HEK293T (cell line): ENCODE results near the gene SRD5A1.

ENCODE experiments used
- CTCF ChIA-PET: fragments of 350-600 bp; formaldehyde crosslinking; extraction: SDS; loops from one replicate; lab custom pipeline; 2021; ENCODE audit warnings: antibody characterized with exemption, inconsistent platforms; lab: Yijun Ruan, JAX
- POLR2A ChIA-PET: fragments of 350-600 bp; formaldehyde crosslinking; extraction: SDS; loops from one replicate; lab custom pipeline; 2020; ENCODE audit warnings: antibody characterized with exemption, inconsistent platforms; lab: Yijun Ruan, JAX
- DNase-seq: peaks from one replicate; pipeline ENCODE4 v3.0.0; 2012; ENCODE audit warnings: mixed read lengths; ENCODE audit errors: extremely low spot score
- ARNT ChIP-seq: fragments of 450-650 bp; IDR thresholded peaks from 2 replicates; pipeline ENCODE4 v1.6.1; 2017; ENCODE audit warnings: mild to moderate bottlenecking
- BHLHE40 ChIP-seq: fragments of 450-650 bp; IDR thresholded peaks from 2 replicates; pipeline ENCODE4 v1.6.1; 2016; ENCODE audit warnings: mild to moderate bottlenecking, moderate library complexity, borderline replicate concordance
- CTBP1 ChIP-seq: fragments of 450-650 bp; IDR thresholded peaks from 2 replicates; pipeline ENCODE4 v1.6.1; 2016; ENCODE audit warnings: borderline replicate concordance
- ELF4 ChIP-seq: fragments of 450-650 bp; IDR thresholded peaks from 2 replicates; pipeline ENCODE4 v1.6.1; 2017; ENCODE audit warnings: antibody characterized with exemption
- FOXA1 ChIP-seq: fragments of 450-650 bp; IDR thresholded peaks from 2 replicates; pipeline ENCODE4 v1.6.1; 2016; ENCODE audit warnings: mild to moderate bottlenecking
- FOXK2 ChIP-seq: fragments of 450-650 bp; IDR thresholded peaks from 2 replicates; pipeline ENCODE4 v1.6.1; 2016; ENCODE audit warnings: mild to moderate bottlenecking
- FOXM1 ChIP-seq: fragments of 450-650 bp; IDR thresholded peaks from 2 replicates; pipeline ENCODE4 v1.6.1; 2017; ENCODE audit warnings: mild to moderate bottlenecking, borderline replicate concordance
- HDGF ChIP-seq: fragments of 450-650 bp; IDR thresholded peaks from 2 replicates; pipeline ENCODE4 v1.6.1; 2017; ENCODE audit warnings: antibody characterized with exemption, borderline replicate concordance
- L3MBTL2 ChIP-seq: fragments of 450-650 bp; conservative IDR thresholded peaks from 2 replicates; pipeline ENCODE4 v1.6.1; 2016; ENCODE audit warnings: mild to moderate bottlenecking
- LEF1 ChIP-seq: fragments of 450-650 bp; IDR thresholded peaks from 2 replicates; pipeline ENCODE4 v1.6.1; 2017; ENCODE audit warnings: mild to moderate bottlenecking, borderline replicate concordance
- NFRKB ChIP-seq: fragments of 450-650 bp; IDR thresholded peaks from 2 replicates; pipeline ENCODE4 v1.6.1; 2016; ENCODE audit warnings: mild to moderate bottlenecking, moderate library complexity
- PKNOX1 ChIP-seq: fragments of 450-650 bp; IDR thresholded peaks from 2 replicates; pipeline ENCODE4 v1.6.1; 2016
- SP1 ChIP-seq: fragments of 450-650 bp; IDR thresholded peaks from 2 replicates; pipeline ENCODE4 v1.6.1; 2017
- SUZ12 ChIP-seq: fragments of 450-650 bp; IDR thresholded peaks from 2 replicates; pipeline ENCODE4 v1.6.1; 2016; ENCODE audit warnings: mild to moderate bottlenecking
- TARDBP ChIP-seq: fragments of 450-650 bp; IDR thresholded peaks from 2 replicates; pipeline ENCODE4 v1.6.1; 2016
- ZNF384 ChIP-seq: fragments of 450-650 bp; IDR thresholded peaks from 2 replicates; pipeline ENCODE4 v1.6.1; 2016

The SRD5A1 gene

GRCh38 chr5:6601271-6601670, 32.0 kb upstream of the SRD5A1 start:
- DNase-seq, result no peak
- ChIA-PET CTCF (no interaction called here), POLR2A (no interaction called here)
- no peak for TF ChIP-seq NFRKB

GRCh38 chr5:6601816-6602215, 31.4 kb upstream of the SRD5A1 start:
- ChIA-PET CTCF (no interaction called here), POLR2A (no interaction called here)
- DNase-seq, result no peak
- TF ChIP-seq FOXM1 (no peak), LEF1 (no peak), CTBP1 (no peak), FOXK2 (no peak), HDGF (no peak), TARDBP (no peak), FOXA1 (no peak), ELF4 (no peak), SUZ12 (no peak), SP1 (no peak), ZNF384 (no peak), NFRKB (no peak), PKNOX1 (no peak), BHLHE40 (no peak), ARNT (no peak)

- ChIA-PET POLR2A (no interaction called here), CTCF (no interaction called here)
- TF ChIP-seq TARDBP, result no peak
- no peak for TF ChIP-seq ELF4
- no peak for TF ChIP-seq FOXA1
- no peak for TF ChIP-seq NFRKB
- no peak for TF ChIP-seq LEF1
- TF ChIP-seq FOXK2, result no peak
- no peak for TF ChIP-seq FOXM1
- no peak for TF ChIP-seq SP1
- no peak for TF ChIP-seq BHLHE40
- TF ChIP-seq ZNF384, result no peak
- no peak for TF ChIP-seq SUZ12
- no peak for TF ChIP-seq PKNOX1
- TF ChIP-seq HDGF, result no peak
- no peak for TF ChIP-seq CTBP1
- no peak for TF ChIP-seq L3MBTL2
- no peak for TF ChIP-seq ARNT
- DNase-seq, result no peak
Measured at GRCh38 chr5:6602441-6602840, 30.8 kb upstream of the SRD5A1 start.

- CTCF ChIA-PET, result no interaction called here
- no peak for TF ChIP-seq L3MBTL2
- TF ChIP-seq PKNOX1, result no peak
- TF ChIP-seq FOXK2, result no peak
- TF ChIP-seq HDGF, result no peak
- no peak for TF ChIP-seq ZNF384
- TF ChIP-seq CTBP1, result no peak
- TF ChIP-seq BHLHE40, result no peak
- no peak for TF ChIP-seq ELF4
- TF ChIP-seq NFRKB, result no peak
- no peak for TF ChIP-seq SUZ12
- no peak for TF ChIP-seq TARDBP
- no peak for TF ChIP-seq FOXA1
- TF ChIP-seq ARNT, result no peak
- no peak for TF ChIP-seq FOXM1
- TF ChIP-seq SP1, result no peak
- TF ChIP-seq LEF1, result no peak
- POLR2A ChIA-PET, result no interaction called here
- DNase-seq, result no peak
Measured at GRCh38 chr5:6603643-6604042, 29.6 kb upstream of the SRD5A1 start.

GRCh38 chr5:6604341-6604740, 28.9 kb upstream of the SRD5A1 start:
- CTCF ChIA-PET, result no interaction called here
- no peak for TF ChIP-seq ZNF384
- TF ChIP-seq SP1, result no peak
- TF ChIP-seq CTBP1, result no peak
- no peak for TF ChIP-seq FOXM1
- TF ChIP-seq BHLHE40, result no peak
- DNase-seq, result no peak
- POLR2A ChIA-PET, result no interaction called here

- CTCF ChIA-PET, result no interaction called here
- DNase-seq, result no peak
Measured at GRCh38 chr5:6604946-6605345, 28.3 kb upstream of the SRD5A1 start.

More at GRCh38 chr5:6604946-6605345, 28.3 kb upstream of the SRD5A1 start:
- TF ChIP-seq FOXK2 (no peak), PKNOX1 (no peak), FOXA1 (no peak), TARDBP (no peak), FOXM1 (no peak), NFRKB (no peak), BHLHE40 (no peak), CTBP1 (no peak), L3MBTL2 (no peak), ZNF384 (no peak), HDGF (no peak)
- POLR2A ChIA-PET, result no interaction called here
